MG63 (cell line): Measurements from ENCODE around the gene DHCR24. TPM values are rescaled to one million over a fixed set of nuclear protein-coding genes. Genes with fewer than 3 reads are reported as not detected.
"Not testable (repeated sequence)": the region's sequence is repeated elsewhere in the genome, so short reads cannot be mapped to it uniquely, and the experiment has no call there.

ENCODE experiments used
- DNase-seq: peaks from one replicate; pipeline ENCODE4 v3.0.0-alpha.2; 2020
- H3K27me3 ChIP-seq: fragments of 250-450 bp; sonication (Bioruptor Pico); 2 replicates; pipeline ENCODE4 v1.5.1; 2020; ENCODE audit warnings: mild to moderate bottlenecking, moderate library complexity
- H3K36me3 ChIP-seq: fragments of 250-450 bp; sonication (Bioruptor Pico); 2 replicates; pipeline ENCODE4 v1.5.1; 2020; ENCODE audit warnings: mild to moderate bottlenecking, moderate library complexity
- H3K4me3 ChIP-seq: fragments of 250-450 bp; sonication (Bioruptor Pico); 2 replicates; pipeline ENCODE4 v1.5.1; 2020; ENCODE audit warnings: mild to moderate bottlenecking, moderate library complexity
- H3K9me3 ChIP-seq: fragments of 250-450 bp; sonication (Bioruptor Pico); 2 replicates; pipeline ENCODE4 v1.5.1; 2020; ENCODE audit warnings: mild to moderate bottlenecking, moderate library complexity
- total RNA-seq: library from RNA; depleted of rRNA; stranded (reverse); fragments of >200 nt; shearing (Covaris generic); gene quantifications from 2 replicates; pipeline ENCODE4 v1.2.3, GENCODE V29; 2014; ENCODE audit warnings: low replicate concordance

The DHCR24 gene
- total RNA-seq, 1 experiment from 2014 or later: 165 TPM

DNA sequence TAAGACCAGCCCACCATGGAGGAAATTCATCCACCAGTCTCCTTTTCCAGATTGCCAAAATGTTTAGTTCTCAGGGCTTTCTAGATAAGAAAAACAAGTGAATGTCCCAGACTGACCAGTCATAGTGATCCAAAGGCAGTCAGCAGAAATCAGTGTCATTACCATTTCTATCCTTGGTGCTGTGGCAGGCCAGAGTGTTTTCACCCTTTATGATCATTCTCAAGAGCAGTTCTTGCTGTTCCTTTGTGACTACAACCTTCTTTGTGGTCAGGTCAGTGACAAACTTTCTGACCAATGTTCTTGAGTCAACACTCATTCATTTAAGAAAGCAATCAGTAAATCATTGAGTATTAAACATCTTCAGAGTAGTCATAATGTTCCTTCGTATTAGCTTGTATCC is 7.3 kb upstream of the DHCR24 start:
- Histone ChIP-seq H3K36me3 (no peaks in the 10 kb centered on the region), H3K4me3 (no peak overlapping the region), H3K9me3 (no peaks in the 10 kb centered on the region), H3K27me3 (no peaks in the 10 kb centered on the region)
- no peak for DNase-seq

DNA sequence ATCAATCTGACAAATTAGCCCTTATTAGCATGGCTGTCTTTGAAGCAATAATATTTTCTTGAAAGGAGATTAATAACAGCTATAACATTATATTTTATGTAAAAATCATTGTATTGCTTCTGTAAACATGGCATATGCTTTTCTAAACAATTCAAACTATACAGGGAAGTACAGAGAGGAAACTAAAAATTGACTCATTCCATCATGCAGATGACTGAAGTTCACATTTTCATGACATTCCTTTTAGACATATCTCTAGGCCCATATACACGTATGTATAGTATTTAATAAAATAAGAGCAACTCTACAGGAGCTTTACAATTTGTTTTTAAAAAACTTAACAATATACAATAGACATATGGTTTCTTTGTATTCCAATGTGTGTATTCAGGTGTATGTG is 5.6 kb upstream of the DHCR24 start:
- Histone ChIP-seq H3K36me3 (no peaks in the 10 kb centered on the region), H3K9me3 (no peaks in the 10 kb centered on the region), H3K27me3 (no peaks in the 10 kb centered on the region), H3K4me3 (no peak overlapping the region)
- DNase-seq: no peak

DNA sequence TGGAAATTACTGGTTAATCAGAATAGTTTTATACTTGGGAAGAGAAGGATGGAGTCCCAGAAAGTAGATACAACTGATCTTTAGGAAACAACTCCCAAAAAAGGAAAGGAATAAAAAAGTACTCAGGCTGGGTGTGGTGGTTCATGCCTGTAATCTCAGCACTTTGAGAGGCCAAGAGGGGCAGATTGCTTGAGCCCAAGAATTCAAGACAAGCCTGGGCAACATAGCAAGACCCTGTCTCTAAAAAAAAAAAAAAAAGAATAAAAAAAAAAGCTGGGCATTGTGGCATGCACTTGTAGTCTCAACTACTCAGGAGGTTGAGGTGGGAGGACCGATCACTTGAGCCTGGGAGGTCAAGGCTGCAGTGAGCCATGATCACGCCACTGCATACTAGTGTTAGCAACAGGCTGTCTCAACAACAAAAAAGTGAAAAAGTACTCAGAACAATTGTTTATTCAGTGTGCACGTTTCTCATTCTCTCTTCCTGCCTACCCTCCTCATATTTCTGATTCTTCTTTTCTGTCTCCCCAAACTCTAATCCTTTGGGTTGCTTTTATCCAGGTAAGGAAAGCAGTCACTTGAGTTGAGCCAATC is 2.2 kb upstream of the DHCR24 start:
- Histone ChIP-seq H3K27me3 (no peaks in the 10 kb centered on the region), H3K4me3 (no peak overlapping the region), H3K9me3 (no peaks in the 10 kb centered on the region), H3K36me3 (peaks cover 17% of the 10 kb centered on the region)
- DNase-seq: no peak

DNA sequence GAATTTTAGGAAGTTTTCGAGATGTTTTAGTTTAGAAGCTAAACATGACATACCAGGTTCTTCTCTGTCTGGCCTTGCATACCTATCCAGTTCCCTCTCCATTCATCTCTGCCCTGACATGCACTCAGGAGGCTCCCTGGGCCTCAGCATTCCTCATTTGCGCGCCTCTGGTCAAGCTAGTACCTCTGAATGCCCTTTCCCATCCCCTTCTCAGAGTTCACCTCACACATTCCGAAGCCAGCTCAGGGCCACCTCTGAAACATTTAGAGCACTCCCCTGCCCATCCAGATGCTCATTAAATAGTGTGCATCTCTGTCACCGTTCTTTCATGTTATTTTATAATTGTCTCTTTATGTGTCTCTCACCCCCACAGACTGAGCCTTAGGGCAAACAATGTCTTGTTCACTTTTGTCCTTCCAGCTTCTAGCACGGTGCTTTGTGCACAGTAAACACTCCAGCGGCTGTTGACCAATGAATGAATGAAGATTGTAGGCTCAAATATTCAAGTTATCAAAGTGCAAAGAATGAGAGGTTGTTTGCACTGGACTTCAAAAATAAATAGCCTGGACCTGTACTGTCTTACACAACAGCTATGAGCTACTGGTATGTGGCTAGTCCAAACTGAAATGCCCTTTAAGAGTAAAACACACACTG is 1.2 kb upstream of the DHCR24 start:
- no peak overlapping the region; the same call in 1 of the 2 replicates for H3K4me3 ChIP-seq
- no peaks in the 10 kb centered on the region for H3K9me3 ChIP-seq
- no peak for DNase-seq
- H3K36me3 ChIP-seq: peaks cover 27% of the 10 kb centered on the region
- no peaks in the 10 kb centered on the region for H3K27me3 ChIP-seq

DNA sequence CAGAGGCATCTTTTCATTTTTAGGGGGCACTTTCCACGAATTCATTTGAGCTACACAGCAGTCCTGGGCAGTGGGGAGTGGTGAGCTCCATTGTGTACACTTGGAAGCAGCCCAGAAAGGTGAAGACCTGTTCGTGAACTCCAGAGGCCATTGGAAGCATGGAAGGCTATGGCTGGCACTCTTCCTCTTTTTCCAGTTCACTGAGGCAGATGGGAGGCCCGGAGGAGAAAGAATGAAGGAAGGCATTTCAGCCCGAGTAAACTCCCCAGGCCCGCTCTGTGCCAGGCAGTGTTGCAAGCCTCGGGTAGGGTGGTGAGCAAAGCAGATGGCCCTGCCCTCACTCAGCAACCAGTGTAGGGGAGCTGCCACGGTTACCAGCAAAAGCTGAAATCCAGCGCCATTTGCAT is 673 bp upstream of the DHCR24 start:
- Histone ChIP-seq H3K4me3 (peak overlapping the region; percentile 97), H3K36me3 (peaks cover 32% of the 10 kb centered on the region), H3K27me3 (no peaks in the 10 kb centered on the region), H3K9me3 (no peaks in the 10 kb centered on the region)
- peak; percentile 48 for DNase-seq

DNA sequence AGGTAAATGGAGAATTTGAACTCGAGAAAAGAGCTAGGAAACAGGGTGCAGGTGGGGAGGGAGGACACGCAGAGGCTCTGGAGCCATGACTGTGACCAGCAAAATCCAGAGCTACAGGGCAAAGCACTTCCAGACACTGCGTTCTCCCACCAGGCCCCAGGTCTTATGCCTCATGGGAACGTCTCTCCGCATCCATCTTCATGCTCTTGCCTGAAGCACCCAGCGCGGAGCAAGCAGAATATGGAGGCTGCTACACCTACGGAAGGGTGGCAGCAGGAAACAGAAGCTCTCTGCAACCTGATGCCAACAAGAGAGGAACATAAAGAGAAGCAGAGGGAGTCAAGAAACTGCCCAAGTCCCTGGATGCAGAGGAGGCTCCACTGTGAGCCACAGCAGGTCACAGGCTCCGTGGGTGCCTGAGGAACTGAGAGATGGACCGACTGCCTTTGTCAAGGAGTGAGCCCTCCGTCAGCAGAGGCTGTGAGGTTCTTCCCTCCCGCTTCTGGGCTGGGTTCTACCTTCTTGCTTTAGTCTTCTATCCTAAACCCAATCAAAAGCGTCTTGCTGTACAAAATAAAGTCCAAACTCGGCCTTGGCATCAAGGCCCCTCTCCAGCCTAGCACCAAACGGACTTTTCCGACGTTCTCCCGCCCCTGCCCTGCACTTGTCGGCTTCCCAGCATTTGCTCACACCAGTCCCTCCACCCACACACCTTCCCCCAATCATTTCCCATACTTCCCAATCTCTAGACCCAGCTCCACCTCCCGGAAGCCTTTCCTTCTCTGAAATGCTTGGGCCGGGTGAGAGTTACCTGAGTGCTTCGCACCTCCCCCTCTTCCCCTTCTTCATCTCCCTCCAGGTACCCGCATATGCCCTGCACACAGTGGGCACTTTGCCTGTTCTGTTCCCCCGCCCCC is 930 bp downstream of the DHCR24 start:
- Histone ChIP-seq H3K9me3 (no peaks in the 10 kb centered on the region), H3K36me3 (peaks cover 48% of the 10 kb centered on the region), H3K27me3 (no peaks in the 10 kb centered on the region), H3K4me3 (peak overlapping the region; percentile 97)
- DNase-seq: peak; percentile 45

DNA sequence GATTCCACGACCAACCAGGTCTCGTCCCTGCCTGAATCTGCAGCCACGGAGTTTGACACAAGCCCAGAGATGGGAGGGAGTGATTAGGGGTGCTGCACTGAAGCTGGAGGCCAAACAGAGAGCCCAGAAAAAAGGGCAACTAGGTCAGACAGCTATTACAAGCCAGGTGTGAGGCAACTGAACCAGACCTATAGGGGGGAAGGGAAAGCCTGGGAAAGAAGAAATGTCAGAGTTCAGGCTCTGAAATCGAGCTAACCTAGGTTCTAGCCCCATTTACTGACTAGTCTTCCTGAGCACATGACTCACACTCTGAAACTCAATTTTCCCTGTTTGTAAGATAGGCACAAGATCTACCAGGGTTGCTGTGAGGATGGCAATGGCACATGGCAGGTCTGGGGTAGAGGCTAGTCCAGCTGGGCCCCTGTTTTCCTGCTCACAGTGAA is 1.7 kb downstream of the DHCR24 start:
- Histone ChIP-seq H3K9me3 (no peaks in the 10 kb centered on the region), H3K27me3 (no peaks in the 10 kb centered on the region), H3K36me3 (peaks cover 56% of the 10 kb centered on the region), H3K4me3 (peak overlapping the region; percentile 97)
- no peak for DNase-seq

DNA sequence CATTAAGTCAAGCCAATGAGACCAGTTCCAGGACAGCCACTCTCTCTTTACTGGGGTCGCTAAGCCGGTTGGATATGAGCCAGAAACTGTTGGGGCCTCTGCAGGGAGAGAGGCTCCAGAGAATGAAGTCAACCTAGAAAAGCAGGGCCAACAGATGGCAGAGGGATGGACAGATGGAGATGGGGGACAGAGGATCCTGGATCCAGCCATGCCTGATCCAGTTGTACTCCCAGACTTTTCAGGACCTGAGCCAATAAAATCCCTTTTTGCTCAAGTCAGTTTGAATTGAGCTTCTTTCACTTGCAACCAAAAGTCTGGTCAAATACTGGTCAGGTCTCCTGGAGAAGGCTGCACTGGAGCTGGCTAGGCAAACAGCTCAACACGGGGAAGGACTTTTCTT is 2.2 kb downstream of the DHCR24 start:
- Histone ChIP-seq H3K27me3 (no peaks in the 10 kb centered on the region), H3K4me3 (no peak overlapping the region), H3K9me3 (no peaks in the 10 kb centered on the region), H3K36me3 (peaks cover 59% of the 10 kb centered on the region)
- DNase-seq: no peak

DNA sequence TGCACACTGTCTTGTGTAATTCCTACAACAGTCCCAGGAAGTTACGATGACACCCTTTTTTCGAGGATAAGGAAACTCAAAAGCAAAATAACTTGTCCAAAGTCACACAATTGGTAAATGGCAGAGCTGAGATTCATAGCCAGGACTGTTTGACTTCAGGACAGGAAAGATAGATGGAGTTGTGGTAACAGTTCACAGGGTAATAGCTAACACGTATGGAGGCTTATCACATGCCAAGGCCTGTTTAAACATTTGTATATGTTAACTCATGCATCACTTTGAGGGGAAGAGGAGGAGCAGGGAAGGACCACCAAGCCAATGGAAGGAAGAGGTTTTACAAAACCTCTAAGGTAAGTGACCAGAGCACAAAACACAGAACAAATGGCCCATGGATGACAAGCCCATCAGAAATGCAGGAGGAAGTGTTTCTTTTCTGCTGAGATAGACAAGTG is 2.8 kb downstream of the DHCR24 start:
- Histone ChIP-seq H3K27me3 (no peaks in the 10 kb centered on the region), H3K9me3 (no peaks in the 10 kb centered on the region), H3K4me3 (no peak overlapping the region), H3K36me3 (peaks cover 62% of the 10 kb centered on the region)
- no peak for DNase-seq

DNA sequence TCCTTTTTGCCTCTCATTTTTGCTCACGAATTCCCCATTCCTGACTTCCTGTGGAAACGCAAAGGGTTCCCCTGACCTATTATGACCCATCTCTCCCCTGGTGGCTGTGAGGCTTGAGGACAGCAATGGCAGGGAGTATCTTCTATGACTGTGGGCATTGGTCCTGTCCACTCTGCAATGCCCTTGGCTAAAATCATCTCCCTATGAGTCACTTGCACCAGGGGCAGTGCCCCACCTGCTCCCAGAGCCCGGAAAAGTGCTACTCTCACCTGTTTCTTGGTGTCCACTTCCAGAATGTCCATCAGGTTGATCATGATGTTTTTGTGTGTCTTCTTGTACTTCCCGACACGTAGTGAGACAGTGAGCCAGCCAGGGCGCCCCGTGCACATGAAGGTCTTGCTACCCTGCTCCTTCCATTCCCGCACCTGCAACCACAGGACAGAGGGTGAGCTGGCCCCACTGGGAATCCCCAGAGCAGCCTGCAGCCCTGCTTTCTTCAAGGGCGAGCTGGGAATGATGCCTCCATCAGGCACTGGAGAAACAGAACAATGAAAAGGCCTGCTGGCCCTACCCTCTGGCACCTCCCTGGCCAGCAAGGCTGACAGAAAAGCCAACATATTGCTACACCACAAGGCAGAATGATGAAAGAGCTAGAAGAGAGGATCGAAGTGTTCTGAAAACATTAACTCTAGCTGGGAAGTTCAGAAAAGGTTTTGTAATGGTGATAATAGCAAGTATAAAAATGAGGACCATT is 3.5 kb downstream of the DHCR24 start:
- H3K4me3 ChIP-seq: no peak overlapping the region
- no peaks in the 10 kb centered on the region for H3K27me3 ChIP-seq
- no peaks in the 10 kb centered on the region for H3K9me3 ChIP-seq
- no peak for DNase-seq
- H3K36me3 ChIP-seq: peaks cover 66% of the 10 kb centered on the region

DNA sequence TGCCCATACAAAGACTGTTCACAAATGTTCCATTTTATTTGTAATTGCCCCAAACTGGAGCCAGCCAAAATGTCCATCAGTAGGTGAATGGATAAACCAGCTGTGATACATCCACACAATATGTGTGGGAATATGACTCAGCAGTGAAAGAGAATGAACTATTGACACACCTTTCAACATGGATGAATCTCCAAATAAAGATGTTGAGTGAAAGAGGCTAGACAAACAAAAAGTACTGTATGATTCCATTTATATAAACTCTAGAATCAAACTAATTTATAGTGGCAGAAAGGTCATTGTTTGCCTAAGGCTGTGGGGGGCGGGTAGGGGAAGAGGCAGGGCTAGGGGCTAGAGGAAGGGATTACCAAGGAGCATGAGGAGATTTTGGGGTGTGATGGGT is 4.5 kb downstream of the DHCR24 start:
- DNase-seq: no peak
- Histone ChIP-seq H3K4me3 (no peak overlapping the region), H3K27me3 (no peaks in the 10 kb centered on the region), H3K9me3 (no peaks in the 10 kb centered on the region), H3K36me3 (peaks cover 71% of the 10 kb centered on the region)

DNA sequence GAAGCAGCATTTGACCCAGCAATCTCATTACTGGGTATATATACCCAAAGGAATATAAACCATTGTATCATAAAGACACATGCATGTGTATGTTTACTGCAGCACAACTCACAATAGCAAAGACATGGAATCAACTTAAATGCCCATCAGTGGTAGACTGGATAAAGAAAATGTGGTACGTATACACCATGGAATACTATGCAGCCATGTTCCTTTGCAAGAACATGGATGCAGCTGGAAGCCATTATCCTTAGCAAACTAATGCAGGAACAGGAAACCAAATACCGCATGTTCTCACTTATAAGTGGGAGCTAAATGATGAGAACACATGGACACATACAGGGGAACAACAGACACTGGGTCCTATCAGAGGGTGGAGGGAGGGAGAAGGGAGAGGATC is 5.4 kb downstream of the DHCR24 start:
- DNase-seq, H3K9me3 ChIP-seq, H3K4me3 ChIP-seq, H3K27me3 ChIP-seq: not testable (repeated sequence)
- peaks cover 78% of the 10 kb centered on the region for H3K36me3 ChIP-seq

DNA sequence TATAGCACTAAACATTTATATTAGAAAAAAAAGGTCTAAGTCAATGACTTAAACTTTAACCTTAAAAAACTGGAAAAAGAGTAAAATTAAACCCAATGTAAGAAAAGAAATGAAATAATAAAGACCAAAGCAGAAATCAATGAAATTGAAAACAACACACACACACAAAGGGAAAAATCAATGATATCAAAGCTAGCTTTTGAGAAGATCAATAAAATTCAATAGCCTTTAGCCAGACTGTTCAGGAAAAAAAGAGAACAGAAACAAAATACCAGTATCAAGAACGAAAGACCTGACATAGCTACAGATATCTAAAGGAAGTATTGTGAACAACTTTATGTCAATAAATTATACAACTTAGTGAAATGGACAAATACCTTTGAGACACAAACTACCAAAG is 7.1 kb downstream of the DHCR24 start:
- no peak for DNase-seq
- Histone ChIP-seq H3K36me3 (peaks cover 80% of the 10 kb centered on the region), H3K27me3 (no peaks in the 10 kb centered on the region), H3K4me3 (no peak overlapping the region), H3K9me3 (no peaks in the 10 kb centered on the region)

DNA sequence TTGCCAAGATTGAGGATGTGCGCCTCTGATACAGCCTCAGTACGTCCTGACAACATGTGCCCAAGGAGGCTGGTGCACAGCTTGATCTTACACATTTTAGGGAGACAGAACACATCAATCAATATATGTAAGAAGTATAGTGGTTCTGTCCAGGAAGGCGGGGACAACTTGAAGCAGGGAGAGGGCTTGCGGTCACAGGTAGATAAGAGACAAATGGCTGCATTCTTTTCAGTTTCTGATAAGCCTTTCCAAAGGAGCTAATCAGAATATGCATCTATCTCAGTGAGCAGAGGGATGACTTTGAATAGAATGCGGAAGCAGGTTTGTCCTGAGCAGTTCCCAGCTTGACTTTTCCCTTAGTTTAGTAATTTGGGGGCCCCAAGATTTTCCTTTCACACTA is 10.2 kb downstream of the DHCR24 start:
- H3K36me3 ChIP-seq: peaks cover 82% of the 10 kb centered on the region
- no peak for DNase-seq
- no peaks in the 10 kb centered on the region for H3K9me3 ChIP-seq
- H3K4me3 ChIP-seq: no peak overlapping the region
- no peaks in the 10 kb centered on the region for H3K27me3 ChIP-seq

DNA sequence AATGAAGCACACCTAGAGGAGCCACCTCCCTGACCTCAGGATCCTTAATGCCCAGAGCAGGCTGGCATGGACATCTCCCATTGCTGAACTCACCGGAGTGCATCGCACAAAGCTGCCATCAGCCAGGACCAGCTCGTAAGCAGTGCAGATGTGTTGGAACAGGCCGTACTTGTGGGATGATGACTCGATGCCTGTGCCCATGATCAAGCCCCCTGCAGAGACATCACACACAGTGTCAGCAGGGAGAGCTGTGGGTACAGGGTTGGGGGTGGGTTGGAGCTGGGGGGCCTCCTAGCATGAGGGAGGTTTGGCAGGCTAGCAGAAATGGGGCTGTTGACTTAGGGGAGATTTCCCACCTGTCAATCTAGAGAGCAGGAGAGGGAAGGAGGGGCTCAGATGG is 12.0 kb downstream of the DHCR24 start:
- DNase-seq: no peak
- H3K27me3 ChIP-seq: no peaks in the 10 kb centered on the region
- H3K9me3 ChIP-seq: no peaks in the 10 kb centered on the region
- peaks cover 83% of the 10 kb centered on the region for H3K36me3 ChIP-seq
- H3K4me3 ChIP-seq: no peak overlapping the region

DNA sequence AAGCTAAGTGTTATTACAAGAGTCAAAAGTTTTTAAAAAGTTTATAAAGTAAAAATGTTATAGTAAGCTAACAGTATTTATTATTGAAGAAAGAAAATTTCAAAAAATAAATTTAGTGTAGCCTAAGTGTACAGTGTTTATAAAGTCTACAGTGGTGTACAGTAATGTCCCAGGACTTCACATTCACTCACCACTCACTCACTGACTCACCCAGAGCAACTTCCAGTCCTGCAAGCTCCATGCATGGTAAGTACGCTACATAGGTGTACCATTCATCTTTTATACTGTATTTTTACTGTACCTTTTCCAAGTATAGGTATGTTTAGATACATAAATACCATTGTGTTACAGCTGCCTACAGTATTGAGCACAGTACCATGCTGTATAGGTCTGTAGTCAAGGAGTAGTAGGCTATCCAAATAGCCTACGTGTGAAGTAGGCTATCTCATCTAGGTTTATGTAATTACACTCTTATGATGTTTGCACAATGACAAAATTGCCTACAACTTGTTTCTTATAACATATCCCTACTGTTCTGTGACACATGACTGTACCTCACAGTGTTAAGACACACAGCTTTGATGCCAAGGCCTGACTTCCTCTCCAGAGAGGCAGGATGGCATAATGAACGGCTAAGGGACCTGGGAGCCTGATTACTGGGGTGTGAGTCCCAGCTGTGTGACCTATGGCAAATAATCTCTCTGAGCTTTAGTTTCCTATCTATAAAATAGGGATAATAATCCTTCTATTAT is 12.7 kb downstream of the DHCR24 start:
- Histone ChIP-seq H3K4me3 (no peak overlapping the region), H3K36me3 (peaks cover 84% of the 10 kb centered on the region), H3K9me3 (no peaks in the 10 kb centered on the region), H3K27me3 (no peaks in the 10 kb centered on the region)
- DNase-seq: no peak
